Measurements from ENCODE around the gene FNDC3B. TPM values are rescaled to one million over a fixed set of nuclear protein-coding genes. Genes with fewer than 3 reads are reported as not detected.

Gene FNDC3B
- total and polyA plus RNA-seq, 2 donors (not counting 3 experiments of a cell fraction or from before 2014, with no cell fraction given) = 91.6 to 295 TPM

- Histone ChIP-seq H3K4me1 (ENCODE audit: control insufficient read depth, extremely low read depth, insufficient read depth, low read length) (peaks cover 91% of the 10 kb centered on the region), H3K27ac (ENCODE audit: insufficient read depth, low read depth, low read length) (peak overlapping the region; percentile 95), H3K79me2 (ENCODE audit: control insufficient read depth, insufficient read depth, low read length) (peaks cover 77% of the 10 kb centered on the region), H3K4me3 (replicated peaks in 1 of 3; ENCODE audit: insufficient read depth in 1 of 3, low read depth in 1 of 3, low read length in 3 of 3) (peak overlapping the region in 1 of 3 experiments; percentile 3), H3K9me3 (replicated peaks; ENCODE audit: control insufficient read depth, insufficient read depth, low read length) (no peaks in the 10 kb centered on the region), H3K9me1 (replicated peaks; ENCODE audit: control insufficient read depth, extremely low read depth, insufficient read depth, low read length) (no peaks in the 10 kb centered on the region), H3K9ac (replicated peaks; ENCODE audit: extremely low read depth, insufficient read depth, low read length) (peak overlapping the region; percentile 88), H4K20me1 (replicated peaks; ENCODE audit: control insufficient read depth, extremely low read depth, insufficient read depth, low read length) (no peaks in the 10 kb centered on the region), H3K36me3 (ENCODE audit: control insufficient read depth in 2 of 2, extremely low read depth in 1 of 2, insufficient read depth in 2 of 2, low read length in 2 of 2) (peaks cover 0 to 2% of the 10 kb centered on the region in 2 experiments), H3K4me2 (ENCODE audit: insufficient read depth, low read length) (peak overlapping the region; percentile 60), H3K27me3 (ENCODE audit: control insufficient read depth in 2 of 2, insufficient read depth in 2 of 2, low read length in 2 of 2) (no peaks in the 10 kb centered on the region), H2AFZ (ENCODE audit: low read depth, low read length) (no peak overlapping the region)
- ChIA-PET POLR2A (interaction anchor here (0.7 to 1.3 kb wide), 2 partner anchors 11 to 12 kb away, joined by 3 to 4 read pairs; no protein-coding TSS in a partner anchor), CTCF (interaction anchor here (1.1 to 1.2 kb wide), 2 partner anchors 13 to 112 kb away, joined by 3 read pairs; no protein-coding TSS in a partner anchor)
- FAIRE-seq (no peak), DNase-seq (ENCODE audit: low read depth, low spot score) (peak; percentile 79)
- TSS peak; percentile 88 for BruUV-seq (replicated peaks)
- dilution Hi-C loops (cut with MboI; ENCODE audit: extremely low pct_ligation_motif_present, low sequenced_read_pairs) = no loop called here
- TF ChIP-seq JUN (IDR thresholded peaks at IDR 0.05; ENCODE audit: borderline replicate concordance, insufficient read depth, insufficient read length, low read depth) = peak; percentile 39
- TF ChIP-seq, protein P1, sequence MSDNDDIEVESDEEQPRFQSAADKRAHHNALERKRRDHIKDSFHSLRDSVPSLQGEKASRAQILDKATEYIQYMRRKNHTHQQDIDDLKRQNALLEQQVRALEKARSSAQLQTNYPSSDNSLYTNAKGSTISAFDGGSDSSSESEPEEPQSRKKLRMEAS (IDR thresholded peaks at IDR 0.05; ENCODE audit: insufficient read depth, insufficient read length) = no peak
- TF ChIP-seq MYC (IDR thresholded peaks at IDR 0.05; ENCODE audit: low read depth, low read length) = no peak
- intact Hi-C loops (cut with micrococcal nuclease) = loop anchor here (1.0 to 2.0 kb wide), 4 partner anchors 11 to 112 kb away; no protein-coding TSS in a partner anchor
Observed at GRCh38 chr3:172152874-172153273, 113.5 kb downstream of the FNDC3B start.

GRCh38 chr3:172153335-172153861 is 114.0 kb downstream of the FNDC3B start:
- H3K4me2 ChIP-seq (ENCODE audit: insufficient read depth, low read length) = peak overlapping the region; percentile 60
- TF ChIP-seq, protein P2, sequence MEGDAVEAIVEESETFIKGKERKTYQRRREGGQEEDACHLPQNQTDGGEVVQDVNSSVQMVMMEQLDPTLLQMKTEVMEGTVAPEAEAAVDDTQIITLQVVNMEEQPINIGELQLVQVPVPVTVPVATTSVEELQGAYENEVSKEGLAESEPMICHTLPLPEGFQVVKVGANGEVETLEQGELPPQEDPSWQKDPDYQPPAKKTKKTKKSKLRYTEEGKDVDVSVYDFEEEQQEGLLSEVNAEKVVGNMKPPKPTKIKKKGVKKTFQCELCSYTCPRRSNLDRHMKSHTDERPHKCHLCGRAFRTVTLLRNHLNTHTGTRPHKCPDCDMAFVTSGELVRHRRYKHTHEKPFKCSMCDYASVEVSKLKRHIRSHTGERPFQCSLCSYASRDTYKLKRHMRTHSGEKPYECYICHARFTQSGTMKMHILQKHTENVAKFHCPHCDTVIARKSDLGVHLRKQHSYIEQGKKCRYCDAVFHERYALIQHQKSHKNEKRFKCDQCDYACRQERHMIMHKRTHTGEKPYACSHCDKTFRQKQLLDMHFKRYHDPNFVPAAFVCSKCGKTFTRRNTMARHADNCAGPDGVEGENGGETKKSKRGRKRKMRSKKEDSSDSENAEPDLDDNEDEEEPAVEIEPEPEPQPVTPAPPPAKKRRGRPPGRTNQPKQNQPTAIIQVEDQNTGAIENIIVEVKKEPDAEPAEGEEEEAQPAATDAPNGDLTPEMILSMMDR (IDR thresholded peaks at IDR 0.05; ENCODE audit: extremely low read depth in 1 of 2, insufficient read depth in 1 of 2, low read depth in 1 of 2, low read length in 2 of 2) = no peak
- TF ChIP-seq MYC (IDR thresholded peaks at IDR 0.05; ENCODE audit: low read depth, low read length) (peak; percentile 95), GATA2 (IDR thresholded peaks at IDR 0.05; ENCODE audit: insufficient read depth, insufficient read length, low read depth, low read length) (peak; percentile 80), EZH2 (IDR thresholded peaks at IDR 0.05; ENCODE audit: borderline replicate concordance, low read depth, low read length, severe bottlenecking) (no peak), FOS (IDR thresholded peaks at IDR 0.05; ENCODE audit: borderline replicate concordance, insufficient read depth, low read length) (peak; percentile 99), POLR2AphosphoS5 (IDR thresholded peaks at IDR 0.05; ENCODE audit: insufficient read depth, low read depth, low read length) (peak; percentile 97), POLR2A (IDR thresholded peaks at IDR 0.05; ENCODE audit: low read depth, low read length) (peak; percentile 72), JUN (IDR thresholded peaks at IDR 0.05; ENCODE audit: borderline replicate concordance, insufficient read depth, insufficient read length, low read depth) (peak; percentile 61)
- TF ChIP-seq, protein P1 (IDR thresholded peaks at IDR 0.05; ENCODE audit: insufficient read depth, insufficient read length) = peak; percentile 81
- dilution Hi-C loops (cut with MboI; ENCODE audit: extremely low pct_ligation_motif_present, low sequenced_read_pairs) = no loop called here
- FAIRE-seq (peak; percentile 94), DNase-seq (ENCODE audit: low read depth, low spot score) (peak; percentile 98)
- H2AFZ ChIP-seq (ENCODE audit: low read depth, low read length) = no peak overlapping the region
- intact Hi-C loops (cut with micrococcal nuclease) = loop anchor here (1.0 to 2.0 kb wide), 4 partner anchors 11 to 112 kb away; no protein-coding TSS in a partner anchor
- no TSS peak for BruUV-seq (replicated peaks)
- no peak overlapping the region for H3K4me3 ChIP-seq (replicated peaks in 1 of 3; ENCODE audit: insufficient read depth in 1 of 3, low read depth in 1 of 3, low read length in 3 of 3)
- peaks cover 0 to 2% of the 10 kb centered on the region in 2 experiments for H3K36me3 ChIP-seq (ENCODE audit: control insufficient read depth in 2 of 2, extremely low read depth in 1 of 2, insufficient read depth in 2 of 2, low read length in 2 of 2)
- H3K9ac ChIP-seq (replicated peaks; ENCODE audit: extremely low read depth, insufficient read depth, low read length) = peak overlapping the region; percentile 88
- H3K9me3 ChIP-seq (replicated peaks; ENCODE audit: control insufficient read depth, insufficient read depth, low read length) = no peaks in the 10 kb centered on the region
- ChIA-PET POLR2A (interaction anchor here (1.3 kb wide), 1 partner anchor 13 kb away, joined by 3 read pairs; no protein-coding TSS in a partner anchor), CTCF (interaction anchor here (1.1 to 1.2 kb wide), 2 partner anchors 13 to 112 kb away, joined by 3 read pairs; no protein-coding TSS in a partner anchor)
- peak overlapping the region; percentile 95 for H3K27ac ChIP-seq (ENCODE audit: insufficient read depth, low read depth, low read length)
- no peaks in the 10 kb centered on the region for H3K9me1 ChIP-seq (replicated peaks; ENCODE audit: control insufficient read depth, extremely low read depth, insufficient read depth, low read length)
- peaks cover 82% of the 10 kb centered on the region for H3K79me2 ChIP-seq (ENCODE audit: control insufficient read depth, insufficient read depth, low read length)
- H3K4me1 ChIP-seq (ENCODE audit: control insufficient read depth, extremely low read depth, insufficient read depth, low read length) = peaks cover 86% of the 10 kb centered on the region
- H4K20me1 ChIP-seq (replicated peaks; ENCODE audit: control insufficient read depth, extremely low read depth, insufficient read depth, low read length) = no peaks in the 10 kb centered on the region
- H3K27me3 ChIP-seq (ENCODE audit: control insufficient read depth in 2 of 2, insufficient read depth in 2 of 2, low read length in 2 of 2) = no peaks in the 10 kb centered on the region
